GM19240 (cell line): ENCODE results near the gene CENPB.
"Not testable (repeated sequence)": the region's sequence is repeated elsewhere in the genome, so short reads cannot be mapped to it uniquely, and the experiment has no call there.

ENCODE experiments used
- DNase-seq: peaks from one replicate; pipeline ENCODE4 v3.0.0; 2011; ENCODE audit warnings: low spot score; ENCODE audit not compliant: insufficient read length

Gene CENPB

DNA sequence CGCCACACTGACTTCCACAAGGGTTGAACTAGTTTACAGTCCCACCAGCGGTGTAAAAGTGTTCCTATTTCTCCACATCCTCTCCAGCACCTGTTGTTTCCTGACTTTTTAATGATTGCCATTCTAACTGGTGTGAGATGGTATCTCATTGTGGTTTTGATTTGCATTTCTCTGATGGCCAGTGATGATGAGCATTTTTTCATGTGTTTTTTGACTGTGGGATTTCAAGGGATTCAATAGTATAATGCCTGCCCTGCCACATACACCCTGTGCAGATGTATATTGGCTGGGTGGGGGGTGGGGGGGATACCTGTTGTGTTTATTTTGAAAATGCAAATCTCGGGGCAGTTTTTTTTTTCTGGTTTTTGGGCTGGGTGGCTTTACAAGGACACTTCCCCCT is 7.6 kb upstream of the CENPB start:
- not testable (repeated sequence) for DNase-seq

DNA sequence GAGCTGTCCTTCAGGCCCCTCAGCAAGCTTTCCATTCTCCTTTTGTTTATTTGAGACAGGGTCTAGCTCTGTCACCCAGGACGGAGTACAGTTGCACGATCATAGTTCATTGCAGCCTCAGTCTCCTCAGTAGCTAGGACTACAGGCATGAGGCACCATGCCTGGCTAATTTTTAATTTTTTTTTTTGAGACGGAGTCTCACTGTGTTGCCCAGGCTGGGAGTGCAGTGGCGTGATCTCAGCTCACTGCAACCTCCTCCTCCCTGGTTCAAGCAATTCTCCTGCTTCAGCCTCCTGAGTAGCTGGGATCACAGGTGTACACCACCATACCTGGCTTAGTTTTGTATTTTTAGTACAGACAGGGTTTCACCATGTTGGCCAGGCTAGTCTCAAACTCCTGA is 2.7 kb upstream of the CENPB start:
- not testable (repeated sequence) for DNase-seq

DNA sequence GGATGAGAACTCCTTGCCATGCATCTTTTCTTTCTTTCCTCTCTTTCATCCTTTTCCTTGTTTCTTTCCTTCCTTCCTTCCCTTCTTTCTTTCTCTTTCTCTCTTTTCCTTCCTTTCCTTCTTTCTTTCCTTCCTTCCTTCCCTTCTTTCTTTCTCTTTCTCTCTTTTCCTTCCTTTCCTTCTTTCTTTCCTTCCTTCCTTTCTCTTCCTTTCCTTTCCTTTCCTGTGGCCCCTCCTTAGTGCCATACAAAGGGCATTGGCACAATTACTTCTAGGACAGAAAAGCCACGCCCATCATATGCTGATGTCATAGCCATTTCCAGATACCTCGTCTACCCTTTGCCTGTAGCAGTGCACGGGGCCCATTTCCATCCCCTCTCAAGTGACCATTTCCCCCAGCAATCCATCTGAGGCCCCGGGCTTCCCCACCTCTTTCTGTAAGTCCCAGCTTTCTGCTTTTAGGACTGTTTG is 2.2 kb upstream of the CENPB start:
- DNase-seq: no peak

DNA sequence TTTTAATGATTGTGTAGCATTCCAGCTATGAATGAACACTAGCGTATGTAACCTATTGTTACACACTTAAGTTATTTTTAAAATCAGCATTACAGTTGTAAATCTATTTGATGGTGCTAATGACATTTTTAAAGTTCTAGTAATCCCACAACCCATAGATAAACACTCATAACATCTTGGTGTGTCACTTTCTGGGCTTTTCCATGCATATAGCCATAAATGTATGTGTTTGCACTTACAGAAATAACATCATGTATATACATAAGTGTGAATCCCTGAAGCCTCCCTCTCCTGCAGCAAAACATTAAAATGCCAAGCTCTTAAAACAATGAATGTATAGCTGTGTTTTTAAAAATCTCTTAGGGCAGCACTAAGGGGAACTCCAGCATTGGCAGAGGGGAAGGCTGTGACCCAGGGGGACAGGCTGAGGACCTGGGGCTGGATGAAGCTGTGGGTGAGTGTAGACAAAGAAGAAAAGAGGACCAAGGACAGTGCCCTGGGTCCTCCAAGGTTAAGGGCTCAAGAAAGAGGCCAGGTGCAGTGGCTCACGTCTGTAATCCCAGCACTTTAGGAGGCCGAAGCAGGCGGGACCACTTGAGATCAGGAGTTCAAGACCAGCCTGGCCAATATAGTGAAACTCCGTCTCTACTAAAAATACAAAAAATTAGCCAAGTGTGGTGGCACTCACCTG is 929 bp upstream of the CENPB start:
- no peak for DNase-seq

DNA sequence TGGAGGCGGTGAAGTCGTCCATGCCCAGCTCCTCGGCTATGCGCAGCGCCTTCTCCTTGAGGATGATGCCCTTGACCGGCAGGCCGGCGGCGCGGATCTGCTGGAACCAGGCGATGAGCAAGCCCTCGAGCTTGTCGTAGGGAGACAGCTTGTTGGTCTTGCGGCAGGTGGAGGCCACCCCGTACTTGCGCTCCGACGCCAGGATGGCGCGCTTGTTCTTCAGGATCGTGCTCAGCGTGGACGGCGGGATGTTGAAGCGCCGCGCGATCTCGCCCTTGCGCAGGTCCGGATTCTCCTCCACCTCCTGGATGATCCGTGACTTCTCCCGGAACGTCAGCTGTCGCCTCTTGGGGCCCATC is 435 bp downstream of the CENPB start:
- DNase-seq: no peak

DNA sequence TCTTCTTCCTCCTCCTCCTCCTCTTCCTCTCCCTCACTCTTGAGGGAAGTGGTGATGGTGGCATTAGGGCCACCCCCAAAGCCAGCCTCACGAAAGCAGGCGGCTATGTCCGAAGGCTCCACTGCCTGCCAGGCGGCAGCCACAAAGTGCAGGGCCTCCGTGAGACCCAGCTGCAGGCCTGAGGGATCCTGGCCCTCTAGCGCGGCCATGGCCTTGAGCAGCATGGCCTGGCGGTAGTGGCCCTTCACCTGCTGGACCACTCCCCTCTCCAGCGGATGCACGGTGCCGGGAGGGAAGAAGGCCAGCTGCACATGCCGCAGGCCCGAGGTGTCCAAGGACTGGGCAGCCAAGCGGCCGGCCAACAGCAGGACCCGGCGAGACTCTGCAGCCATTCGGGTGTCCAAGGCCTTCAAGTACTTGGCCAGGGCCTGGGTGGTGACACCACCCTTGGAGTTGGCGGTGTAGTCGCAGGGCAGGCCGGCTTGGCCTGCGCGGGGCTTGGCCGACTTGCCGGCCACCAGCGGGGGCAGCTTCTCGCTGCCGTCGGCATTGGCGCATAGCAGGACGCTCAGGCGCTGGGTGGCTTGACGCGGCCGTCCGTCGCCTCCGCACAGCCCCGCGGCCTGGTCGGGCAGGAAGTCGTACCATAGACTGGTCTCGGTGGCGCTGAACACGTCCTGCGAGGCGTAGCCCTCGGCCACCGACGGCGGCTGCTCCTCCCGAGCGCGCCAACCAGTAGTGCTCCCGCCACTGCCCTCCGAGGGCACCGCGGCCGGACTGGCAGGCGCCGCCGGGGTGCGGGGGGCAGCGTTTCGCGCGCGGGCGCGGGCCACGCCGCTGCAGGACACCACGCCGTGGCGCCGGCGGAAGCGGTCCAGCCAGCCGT is 1.1 kb downstream of the CENPB start:
- DNase-seq: no peak

DNA sequence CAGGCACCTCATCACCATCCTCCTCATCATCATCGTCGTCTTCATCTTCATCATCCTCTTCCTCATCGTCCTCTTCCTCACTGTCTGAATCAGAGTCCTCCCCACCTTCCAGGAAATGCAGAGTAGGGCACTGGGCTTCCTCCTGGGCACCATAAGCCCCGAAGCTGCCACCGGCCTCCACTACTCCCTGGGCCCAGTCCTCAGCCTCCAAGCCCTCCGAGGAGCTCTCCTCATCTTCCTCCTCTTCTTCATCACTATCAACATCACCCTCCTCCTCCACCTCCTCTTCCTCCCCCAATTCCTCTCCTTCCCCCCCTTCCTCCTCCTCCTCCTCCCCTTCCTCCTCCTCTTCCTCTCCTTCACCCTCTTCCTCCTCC is 1.7 kb downstream of the CENPB start:
- DNase-seq: no peak

DNA sequence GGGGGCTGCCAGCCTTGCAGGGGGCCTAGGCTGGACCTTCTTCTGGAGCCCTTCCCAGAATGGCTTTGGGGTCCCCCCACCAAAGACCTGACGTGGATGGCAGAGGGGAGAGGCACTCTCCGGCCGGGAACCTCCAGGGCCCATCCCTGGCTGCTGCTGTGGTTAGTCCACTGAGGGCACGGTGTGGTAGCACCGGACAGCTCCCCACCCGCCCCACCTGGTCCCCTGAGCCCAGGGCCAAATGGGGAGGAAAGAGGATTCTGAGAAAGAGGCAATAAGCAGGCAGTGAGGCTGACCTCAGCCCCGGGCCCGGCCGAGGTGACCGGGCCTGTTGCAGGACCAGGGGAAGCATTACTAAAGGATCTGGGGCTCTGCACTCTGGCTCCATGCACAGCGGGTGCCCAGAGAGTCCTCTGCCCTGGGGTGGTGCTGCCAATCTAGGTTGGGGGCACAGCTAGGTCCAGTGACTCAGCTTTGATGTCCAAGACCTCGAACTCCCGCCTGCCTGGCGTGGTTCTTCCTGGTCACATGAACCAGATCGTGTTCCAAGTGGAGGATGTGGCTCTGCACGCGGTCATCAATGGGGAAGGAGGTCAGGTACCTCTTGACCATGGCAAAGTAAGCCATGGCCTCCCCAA is 2.2 kb downstream of the CENPB start:
- DNase-seq: no peak

DNA sequence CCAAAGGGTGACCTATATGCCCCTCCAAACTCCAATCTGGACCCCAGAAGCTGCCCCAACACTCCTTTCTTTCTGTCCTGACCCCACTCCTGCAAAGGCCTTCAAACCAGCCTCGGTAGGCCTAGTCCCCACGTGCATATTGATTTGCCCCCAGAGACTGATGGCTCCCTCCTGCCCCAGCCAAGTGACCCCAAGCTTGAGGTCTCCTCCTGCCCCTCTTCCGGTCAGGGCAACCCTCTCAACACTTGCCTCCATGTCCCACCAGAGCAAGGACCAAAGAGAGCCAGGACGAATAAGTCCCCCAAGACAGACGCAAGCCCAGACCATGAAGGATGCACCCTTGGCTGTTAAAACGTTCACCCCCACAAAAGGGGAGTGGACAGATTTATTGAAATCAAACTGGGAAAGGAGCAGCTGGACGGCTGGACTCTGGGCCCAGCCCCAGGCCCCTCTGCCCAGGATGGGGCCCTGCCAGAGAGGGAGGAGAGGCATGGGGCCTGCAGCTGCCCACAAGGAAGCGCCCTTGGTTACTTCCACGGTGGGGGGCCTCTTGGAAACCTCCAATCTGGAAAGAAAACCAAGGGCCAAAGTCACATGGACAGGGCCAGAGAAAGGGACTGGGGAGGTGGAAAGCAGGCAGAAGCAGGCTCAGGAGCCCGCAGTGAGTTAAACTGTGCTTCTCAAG is 2.9 kb downstream of the CENPB start:
- DNase-seq: no peak

DNA sequence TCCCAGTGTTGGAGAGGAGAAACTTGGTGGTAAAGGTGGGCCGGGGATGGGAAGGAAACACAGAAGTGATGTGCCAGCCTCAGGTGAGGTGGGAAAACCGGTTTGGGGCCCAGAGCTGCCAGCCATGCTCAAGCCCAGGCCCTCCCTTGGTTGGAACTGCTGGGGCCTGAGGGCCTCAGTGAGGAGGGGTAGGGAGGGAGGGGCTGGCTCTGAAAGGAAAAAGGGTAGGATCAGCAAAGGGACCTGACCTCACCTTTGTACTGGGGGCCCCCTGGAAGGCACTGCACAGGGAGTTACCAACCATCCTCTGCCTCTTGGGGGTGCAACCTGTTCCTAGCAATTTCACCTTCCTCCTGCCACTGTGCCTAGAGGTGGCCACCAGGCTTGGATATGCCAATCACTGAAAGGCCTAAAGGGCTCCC is 3.5 kb downstream of the CENPB start:
- DNase-seq: no peak

DNA sequence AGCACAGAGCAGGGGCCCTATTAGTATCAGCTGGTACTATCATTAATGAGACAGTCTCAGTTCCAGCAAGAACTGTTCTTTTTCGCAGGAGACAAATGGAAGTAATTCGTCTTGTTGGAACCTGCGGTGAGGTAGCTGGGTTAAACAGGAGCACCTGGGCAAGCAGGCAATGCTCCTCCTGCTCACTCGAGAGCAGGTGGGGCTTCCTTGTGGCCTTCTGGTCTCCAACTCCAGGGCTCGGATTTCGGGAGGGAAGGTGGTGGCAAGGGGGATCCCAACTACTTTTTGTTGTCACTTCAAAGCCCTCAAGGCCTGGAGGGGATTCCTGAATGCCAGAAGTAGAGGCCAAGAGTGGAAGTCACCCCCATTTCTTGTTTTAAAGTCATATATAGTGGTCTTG is 3.9 kb downstream of the CENPB start:
- DNase-seq: no peak

DNA sequence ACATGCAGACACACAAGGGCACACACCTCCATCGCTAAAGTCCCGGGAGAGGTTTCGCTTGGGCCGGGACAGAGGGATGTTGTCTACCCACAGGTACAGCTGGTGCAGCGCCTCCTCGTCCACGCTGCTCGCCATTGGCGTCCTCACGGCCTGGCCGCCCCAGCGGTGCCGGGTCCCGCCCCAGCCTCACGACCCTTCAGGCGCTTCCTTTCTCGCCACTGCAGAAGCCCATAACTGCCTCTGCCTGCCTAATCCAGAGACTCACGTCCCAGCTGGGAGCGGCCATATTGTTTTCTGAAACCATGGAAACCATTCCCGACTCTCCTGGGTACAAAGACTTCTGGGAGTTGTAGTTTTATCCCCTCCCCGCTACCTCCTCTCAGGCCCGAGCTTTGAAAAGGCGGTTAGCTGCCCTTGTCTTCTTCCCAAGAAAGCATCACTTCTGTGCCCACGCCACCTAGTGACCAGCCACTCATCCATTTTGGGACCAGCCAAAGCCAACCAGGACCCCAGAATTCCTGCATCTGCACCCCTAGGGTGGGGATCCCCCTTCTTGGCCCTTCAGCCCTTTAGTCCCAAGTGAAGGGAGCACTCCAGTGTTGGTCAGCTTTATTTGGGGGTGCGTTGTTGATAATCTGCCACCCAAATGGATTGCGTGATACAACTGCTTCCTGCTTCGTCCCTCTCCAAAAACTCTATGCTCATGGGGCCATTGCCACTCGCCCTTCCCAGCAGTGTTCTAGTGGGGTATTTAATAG is 5.2 kb downstream of the CENPB start, which contains the start of gene SPEF1:
TSS of gene SPEF1 (minus strand) at position 296 of the 758 bp plus-strand sequence. CDS start at position 135, 161 bp downstream.
- DNase-seq: peak; percentile 92

DNA sequence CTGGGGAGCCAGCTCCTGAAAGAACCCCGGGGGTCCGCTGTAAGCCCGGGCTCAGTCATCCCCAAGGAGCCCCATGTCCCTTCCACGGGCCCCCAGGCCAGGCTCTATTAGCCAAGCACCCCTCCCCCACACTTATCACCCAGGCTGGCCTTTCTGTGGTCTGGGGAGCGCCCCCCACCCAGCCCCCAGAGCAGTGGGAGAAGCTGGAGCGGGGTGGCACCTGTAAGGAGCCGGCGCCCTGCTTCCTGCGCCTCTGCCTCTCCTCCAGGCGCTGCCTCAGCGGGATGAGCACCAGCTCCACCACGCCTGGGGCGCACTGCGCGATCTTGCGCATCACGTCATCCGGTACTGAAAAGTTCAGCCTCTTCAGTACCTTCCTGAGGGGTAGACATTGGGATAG is 7.6 kb downstream of the CENPB start:
- DNase-seq: no peak

DNA sequence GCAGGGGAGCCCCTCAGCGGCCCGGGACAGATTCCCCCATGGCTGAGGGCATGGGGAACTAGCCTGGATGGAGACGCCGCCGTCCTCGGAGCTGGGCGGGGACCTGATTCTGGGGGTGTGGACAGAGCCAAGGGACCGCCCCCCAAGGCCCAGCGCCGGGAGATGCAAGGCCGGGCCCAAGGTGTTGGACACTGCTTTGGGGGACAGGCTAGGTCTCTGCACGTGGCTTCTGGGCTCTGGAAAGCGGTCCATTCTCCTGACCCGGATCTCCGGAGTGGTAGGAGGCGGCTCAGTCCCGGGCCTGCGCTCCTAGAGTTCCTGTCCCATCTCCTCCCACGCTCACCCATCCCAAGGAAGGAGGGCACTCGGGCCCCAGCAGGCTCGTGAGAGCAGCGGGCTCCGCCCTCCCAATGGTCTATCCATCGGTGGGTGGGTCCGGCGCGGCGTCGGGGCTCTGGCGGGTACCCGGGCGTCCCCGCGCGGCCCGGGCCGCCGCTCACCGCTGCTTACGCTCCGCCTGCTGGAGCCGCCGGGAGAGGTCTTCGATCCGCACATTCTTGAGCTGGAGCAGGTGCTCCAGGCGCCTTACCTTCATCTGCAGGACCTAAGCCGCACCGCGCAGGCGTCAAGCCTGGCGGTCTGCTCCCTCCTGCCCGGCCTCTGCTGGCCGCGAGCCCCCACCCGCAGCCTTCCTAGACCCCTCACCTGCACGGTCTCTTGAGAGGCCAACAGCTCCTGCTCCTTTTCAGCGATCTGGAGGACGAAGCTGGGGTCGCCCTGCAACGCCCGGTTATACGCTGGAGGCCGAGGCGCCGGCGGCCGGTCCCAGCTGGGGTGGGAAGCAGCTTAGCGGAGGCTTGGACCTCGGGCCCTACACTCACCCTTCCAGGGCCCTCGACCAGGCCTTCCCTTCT is 8.6 kb downstream of the CENPB start:
- no peak for DNase-seq

DNA sequence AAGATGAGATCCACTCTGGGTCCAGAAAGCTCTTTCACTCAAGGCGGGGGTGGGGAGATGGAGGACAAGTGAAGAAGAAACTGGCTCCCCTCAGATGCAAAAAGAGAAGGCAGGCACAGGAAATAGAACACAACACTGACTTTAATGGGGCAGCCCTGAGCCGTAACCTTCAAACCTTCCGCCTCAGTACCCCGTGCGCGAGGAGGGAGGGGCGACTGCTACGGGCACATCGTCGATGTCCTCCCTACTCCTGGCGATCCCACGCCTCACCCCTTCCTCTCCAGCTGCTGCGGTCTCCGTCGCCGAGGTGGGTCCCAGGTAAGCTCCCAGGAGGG is 9.2 kb downstream of the CENPB start:
- no peak for DNase-seq

DNA sequence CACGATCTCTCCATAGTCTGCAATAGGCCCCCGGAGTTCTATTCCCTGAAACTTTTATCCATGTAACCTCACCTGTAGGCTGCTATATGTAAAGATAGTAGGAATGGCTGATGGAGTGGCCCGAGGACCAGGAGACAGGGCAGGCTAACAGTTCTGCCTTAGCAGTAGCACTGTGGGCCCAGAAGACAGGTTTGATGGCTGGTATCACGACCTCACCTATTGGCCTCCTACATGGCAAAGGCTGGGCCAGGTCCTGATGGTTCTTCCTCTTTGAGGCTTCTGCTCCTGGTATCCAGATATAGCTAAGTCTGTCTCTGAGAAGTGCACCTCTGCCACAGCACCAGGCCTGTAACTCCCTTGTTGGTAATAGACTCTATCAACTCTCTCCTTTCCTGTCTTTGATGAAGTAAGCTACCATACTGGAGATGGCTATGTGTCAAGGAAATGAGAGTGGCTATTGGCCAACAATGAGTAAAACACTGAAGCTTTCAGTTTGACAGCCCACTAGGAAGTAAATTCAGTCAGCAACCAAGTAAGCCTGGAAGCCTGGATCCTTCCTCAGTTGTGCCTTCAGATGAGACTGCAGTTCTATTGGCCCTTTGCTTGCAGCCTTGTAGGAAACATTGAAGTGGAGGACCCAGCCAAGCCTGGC is 11.0 kb downstream of the CENPB start:
- DNase-seq: no peak

DNA sequence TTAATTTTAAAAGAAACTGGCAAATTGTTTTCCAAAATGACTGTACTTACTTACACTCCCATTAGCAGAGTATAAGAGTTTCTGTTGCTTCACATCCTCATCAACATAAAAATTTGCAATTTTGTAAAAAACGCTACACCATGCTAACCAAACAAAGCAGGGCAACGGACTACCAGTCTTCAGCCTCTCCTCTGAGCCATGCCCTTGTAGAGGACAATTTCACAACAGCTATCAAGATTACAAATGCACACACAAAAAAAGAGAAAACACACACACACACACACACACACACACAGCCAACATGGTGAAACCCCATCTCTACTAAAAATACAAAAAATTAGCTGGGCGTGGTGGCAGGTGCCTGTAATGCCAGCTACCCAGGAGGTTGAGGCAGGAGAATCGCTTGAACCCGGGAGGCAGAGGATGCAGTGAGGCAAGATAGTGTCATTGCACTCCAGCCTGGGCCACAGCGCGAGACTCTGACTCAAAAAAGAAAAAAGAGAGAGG is 14.9 kb downstream of the CENPB start:
- no peak for DNase-seq

DNA sequence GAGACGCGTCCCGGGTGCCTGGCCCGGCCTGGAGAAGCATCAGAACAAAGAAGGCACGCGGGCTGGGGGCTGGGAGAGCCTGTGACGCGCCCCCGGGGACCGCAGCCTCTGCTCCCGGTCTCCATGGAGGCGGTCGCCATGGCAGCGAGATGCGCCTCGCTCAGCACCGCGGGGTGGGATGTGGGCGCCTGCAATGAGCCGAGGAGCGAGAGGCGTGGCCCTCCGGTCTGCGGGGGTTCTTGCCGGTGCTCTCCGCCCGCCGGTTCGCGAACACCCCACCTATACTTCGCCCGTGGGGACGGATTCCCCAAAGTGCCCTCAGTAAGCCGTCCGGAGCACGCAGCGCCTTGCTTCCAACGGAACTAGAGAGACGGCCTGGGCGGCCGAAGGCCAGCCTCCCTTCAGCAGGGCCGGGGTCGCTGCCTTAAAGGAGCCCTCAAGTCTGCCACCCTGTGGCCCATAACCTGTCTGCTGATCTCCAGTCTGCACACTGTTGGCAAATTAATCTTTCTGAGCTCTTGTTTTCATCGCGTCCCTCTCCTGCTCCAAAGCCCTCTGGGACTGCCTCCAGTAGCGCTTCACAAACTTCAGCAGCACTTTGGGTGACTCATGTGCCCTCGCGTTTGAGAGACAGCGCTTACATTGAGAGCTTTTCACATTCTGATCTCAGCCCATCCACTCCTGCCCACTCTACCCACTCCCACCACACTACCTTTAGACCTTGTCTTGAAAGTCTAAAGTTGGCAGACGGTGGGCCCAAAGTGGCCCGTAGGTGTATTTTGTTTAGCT is 18.0 kb downstream of the CENPB start:
- peak; percentile 54 for DNase-seq
